ENCODE results near the gene NFE2L2.
"Not testable (repeated sequence)": the region's sequence is repeated elsewhere in the genome, so short reads cannot be mapped to it uniquely, and the experiment has no call there.

The NFE2L2 gene

DNA sequence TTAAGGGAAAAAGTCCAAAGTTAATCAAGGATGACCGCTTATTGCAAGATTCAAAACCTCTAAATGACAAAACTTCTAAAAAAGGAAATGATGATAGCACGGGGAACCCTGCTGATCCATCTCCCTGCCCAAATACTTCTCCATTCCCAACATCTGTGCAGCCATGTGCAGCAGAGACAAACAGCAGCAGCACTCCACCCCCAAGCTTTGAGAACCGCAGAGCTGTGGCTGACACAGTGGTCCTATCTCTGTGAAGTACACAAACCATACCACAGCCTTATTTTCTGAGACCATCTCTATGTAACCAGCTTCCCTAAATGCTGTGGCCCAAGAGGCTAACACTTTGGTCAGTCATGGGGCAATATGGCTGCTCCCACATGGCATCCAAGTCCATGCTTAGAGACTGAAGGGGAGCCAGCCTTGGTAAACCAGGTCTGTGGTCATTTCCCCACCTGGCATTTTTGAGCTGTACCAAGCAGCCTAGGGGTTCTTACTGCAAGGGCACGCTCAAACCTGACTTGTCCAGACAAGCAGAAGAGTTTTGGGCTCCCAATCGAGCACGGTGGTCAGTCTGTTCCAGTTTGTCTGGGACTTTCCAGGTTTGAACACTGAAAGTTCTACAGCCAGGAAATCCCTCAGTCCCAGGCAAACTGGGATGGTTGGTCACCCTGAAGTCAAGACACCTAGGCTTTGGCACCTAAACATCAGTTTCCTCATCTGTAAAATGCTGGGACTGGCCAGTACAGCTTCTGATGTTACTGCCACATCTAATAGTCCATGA is 17.1 kb upstream of the NFE2L2 start:
- no peak for DNase-seq (ENCODE audit: low read depth, low spot score)

DNA sequence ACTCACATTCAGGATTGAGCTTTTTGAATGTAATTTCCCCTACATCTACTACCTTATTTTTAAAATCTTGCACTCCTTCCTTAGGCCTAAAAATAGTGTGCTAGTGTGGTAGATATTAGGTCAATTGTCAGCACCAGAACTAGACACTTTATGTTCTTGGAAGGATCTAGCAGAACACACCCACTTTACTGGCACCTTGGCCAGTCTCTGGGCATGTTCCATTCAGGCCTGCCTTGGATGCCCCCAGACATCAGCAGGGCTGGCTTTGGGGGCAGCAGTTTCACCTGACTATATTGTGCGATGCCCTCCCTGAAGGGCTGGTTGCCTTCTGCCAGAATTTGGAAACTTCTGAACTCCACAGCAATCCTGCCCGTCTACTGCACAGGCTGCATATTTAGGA is 15.3 kb upstream of the NFE2L2 start:
- no peak for DNase-seq (ENCODE audit: low read depth, low spot score)

DNA sequence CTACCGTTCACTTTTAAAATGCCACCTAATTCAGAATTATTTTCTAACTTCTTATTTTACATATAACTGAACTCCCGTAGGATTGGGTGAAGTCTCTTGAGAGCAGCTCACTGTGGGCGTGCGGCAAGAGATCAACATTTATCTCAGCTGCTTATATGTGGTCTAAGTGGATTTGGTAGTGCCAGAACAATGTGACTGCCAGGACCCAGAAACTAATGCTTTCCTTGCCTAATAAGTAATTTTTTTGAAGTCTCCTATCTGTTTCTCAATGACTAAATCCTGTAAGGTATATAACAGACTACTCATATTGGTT is 11.2 kb upstream of the NFE2L2 start:
- DNase-seq (ENCODE audit: low read depth, low spot score), result no peak

DNA sequence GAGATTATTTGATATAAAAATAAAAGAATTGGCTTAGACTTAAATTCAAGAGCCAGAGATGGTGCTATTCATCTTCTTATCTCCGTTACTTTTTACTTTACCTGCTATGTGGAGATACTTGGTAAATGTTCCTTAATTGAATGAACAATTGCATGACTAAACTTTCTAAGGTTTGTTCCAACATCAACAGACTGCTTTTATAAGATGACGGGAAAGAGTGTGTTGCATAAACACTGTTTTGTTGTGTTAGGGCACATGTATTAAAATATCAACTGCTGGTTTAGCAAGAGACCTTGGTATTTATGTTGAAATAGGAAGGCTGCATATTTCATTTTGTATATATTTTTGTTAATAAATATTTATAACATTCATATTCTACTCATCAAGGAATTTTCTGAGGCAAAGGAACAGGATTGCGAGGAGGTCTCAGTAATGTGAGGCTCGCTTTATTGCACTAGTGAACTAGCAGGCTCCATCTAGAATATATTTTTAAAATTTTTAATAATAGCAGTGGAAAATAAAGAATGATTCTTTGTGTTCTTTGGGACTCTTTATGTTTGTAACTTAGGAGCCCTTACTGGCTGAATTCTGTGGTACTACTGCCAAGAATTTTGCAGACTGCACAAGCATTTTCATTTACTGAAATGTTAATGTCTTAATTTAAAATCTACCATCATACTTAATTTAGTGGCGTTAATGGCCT is 10.7 kb upstream of the NFE2L2 start:
- no peak for DNase-seq (ENCODE audit: low read depth, low spot score)

DNA sequence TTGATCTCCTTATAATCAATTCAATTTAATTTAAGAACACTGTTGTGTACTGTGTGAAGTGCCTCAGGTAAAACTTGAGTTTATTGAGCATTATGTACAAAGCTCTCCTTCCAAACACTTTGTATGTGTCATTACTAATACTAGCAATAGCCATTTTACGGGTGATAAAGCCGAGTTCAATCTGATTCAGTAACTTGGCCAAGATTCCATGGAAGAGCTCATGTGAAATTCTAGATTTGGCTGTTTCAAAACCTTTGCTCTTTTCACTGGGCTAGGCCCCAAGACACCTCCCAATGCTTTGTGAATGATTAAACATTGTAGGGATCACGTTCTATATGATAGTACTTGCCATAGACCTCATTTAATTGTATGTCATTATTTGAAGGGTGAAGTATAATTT is 8.9 kb upstream of the NFE2L2 start:
- no peak for DNase-seq (ENCODE audit: low read depth, low spot score)

DNA sequence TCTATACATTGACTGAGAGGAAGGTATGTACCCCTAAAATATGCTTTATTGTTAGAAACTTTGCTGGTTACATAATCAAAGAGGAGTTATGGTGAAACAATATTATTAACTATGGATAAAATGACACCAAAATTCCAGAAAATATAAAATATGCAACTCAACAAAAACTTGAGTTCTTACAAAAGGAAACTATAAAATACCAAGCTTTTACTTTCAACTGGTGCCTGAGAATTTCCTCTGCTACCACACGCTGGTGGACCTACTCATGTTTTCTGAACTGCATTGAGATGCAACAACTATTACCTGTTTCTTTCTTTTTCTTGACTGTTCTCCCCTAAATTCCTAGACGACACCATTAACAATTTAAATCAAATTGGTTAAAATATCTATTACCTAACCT is 8.2 kb upstream of the NFE2L2 start:
- DNase-seq (ENCODE audit: low read depth, low spot score), result no peak

DNA sequence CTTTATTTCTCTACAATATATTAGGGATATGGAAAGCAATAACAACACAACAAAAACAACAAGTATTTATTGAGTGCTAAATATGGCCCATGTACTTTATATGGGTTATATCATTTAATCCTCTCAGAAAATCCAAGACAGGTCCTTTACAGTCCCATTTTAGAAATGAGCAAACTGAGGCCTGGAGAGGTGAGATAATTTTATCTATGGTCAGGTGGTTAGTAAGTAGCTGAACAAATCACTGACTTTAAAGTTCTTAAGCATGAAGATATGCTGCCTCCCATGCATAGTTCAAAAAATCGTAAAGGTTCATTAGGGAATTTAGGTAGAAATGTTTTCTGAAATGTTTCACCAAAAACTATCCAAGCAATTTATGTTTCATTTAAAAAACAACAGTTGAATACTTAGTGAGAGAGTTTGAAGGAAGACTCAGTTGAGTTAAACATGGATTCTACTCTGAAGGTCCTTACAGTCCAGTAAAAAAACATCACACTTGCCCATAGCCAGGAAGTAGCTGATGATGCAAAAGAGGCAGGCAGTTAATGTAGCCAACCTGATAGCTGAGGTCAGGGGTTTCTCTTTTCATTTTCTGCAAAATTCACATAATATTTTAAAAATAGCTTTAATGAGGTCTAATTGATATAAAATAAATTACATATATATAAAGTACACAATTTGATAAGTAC is 7.6 kb upstream of the NFE2L2 start:
- no peak for DNase-seq (ENCODE audit: low read depth, low spot score)

DNA sequence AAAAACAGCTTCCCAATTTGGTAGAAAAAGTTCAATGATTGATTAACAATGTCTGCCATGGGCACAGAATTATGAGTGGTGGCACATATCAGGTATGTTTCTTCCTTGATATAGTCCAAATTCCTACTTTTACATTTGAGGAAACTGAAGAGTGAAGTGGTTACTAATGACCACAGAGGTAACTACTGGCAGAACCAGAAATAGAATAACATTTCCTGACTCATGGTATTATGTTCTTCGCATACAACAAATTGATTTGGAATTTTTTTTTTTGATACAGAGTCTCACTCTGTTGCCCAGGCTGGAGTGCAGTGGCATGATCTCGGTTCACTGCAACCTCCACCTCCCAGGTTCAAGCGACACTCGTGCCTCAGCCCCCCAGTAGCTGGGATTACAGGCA is 6.0 kb upstream of the NFE2L2 start:
- DNase-seq (ENCODE audit: low read depth, low spot score), result no peak

DNA sequence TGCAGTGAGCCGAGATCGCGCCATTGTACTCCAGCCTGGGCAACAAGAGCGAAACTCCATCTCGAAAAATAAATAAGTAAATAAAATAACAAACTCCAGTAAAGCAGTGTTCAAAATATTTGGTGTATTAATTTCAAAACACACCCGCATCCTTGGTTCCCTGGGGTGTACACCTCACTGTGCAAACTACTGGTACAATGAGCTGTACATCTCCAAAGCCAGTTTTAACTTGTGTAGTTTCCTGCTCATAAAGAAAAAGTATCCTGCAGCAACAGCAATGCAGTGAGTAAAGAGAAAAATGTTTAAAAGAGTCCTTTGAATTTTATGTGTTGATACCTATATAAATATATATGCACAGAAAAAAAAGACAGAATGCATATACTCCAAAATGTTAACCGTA is 4.4 kb upstream of the NFE2L2 start:
- DNase-seq (ENCODE audit: low read depth, low spot score), result no peak

DNA sequence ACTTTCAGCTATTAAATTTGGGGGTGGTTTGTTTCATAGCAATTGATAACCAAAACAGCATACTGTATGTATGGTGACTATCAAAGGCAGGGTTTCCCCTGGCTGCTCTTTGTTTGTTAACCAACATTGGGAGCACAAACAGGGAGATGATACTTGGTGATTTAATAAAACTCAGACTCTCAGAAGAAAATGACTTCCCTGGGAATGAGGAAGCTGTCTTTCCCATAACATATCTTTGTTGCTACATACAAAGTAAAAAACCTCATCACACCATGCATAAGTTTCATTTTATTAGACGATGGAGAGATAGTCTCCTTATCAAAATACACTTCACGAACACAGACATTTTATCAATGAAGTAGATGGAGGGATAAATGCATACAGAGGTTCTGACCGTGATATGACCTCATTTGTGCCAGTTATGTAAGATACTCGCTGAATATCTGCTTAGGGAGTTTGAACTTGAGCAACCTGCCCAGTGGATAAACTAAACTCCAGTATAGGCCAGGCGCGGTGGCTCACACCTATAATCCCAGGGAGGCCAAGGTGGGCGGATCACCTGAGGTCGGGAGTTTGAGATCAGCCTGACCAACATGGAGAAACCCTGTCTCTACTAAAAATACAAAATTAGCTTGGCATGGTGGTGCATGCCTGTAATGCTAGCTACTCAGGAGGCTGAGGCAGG is 3.8 kb upstream of the NFE2L2 start:
- no peak for DNase-seq (ENCODE audit: low read depth, low spot score)

DNA sequence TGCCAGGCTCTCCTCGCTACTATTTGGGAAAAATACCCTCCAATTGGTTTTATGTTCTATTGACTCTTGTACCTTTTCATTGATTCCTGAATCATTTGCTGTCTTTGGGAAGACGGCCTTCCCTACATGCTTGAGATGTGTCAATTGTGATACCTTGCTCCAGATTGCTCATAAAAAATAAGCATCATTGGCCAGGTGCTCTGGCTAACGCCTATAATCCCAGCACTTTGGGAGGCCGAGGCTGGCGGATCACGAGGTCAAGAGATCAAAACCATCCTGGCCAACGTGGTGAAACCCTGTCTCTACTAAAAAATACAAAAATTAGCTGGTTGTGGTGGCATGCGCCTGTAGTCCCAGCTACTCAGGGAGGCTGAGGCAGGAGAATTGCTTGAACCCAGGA is 2.4 kb upstream of the NFE2L2 start:
- not testable (repeated sequence) for DNase-seq (ENCODE audit: low read depth, low spot score)

DNA sequence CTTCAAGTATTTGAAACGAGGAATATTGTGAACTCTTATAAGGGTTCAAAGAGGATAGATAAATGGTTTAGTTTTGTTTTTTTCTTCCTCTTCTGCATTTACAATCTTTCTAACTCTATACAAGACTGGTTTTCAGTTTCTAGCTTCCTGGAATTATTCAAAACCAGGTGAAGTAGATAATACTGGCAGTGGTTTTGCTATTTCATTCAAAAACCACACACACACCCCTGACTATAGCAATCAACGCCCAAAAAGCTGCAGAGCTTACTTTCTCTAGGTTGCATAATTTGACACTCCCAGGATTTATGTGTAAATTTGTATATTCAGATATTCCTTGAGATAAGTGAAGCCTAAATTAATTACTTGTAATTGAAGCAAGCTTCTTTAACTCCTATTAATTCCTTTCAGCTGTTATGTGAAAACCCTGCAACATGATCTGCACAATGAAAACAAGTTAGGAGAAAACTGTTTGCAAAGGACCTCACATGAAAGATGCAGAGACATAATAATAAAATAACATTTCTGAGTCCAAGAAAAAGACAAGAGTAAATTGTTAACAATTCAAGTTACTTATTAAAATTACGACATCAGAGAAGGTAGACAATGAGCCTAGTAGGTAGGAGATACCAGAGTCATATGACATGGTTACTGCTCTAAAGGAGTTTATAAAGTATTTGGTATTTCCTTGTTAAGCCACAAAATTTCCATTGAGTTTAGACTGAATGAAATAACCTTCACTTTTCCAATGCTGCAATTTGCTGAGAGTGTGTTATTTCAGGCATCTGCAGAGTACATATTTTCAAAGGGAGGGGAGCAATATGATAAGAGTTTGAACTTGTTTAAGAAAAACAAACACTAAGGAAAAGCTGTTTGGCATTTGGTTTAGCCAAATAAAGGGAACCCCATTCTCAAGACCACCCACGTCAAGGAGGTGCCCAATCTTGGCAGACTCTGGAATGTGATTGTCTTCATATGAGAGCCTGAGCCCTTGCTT is 1.6 kb upstream of the NFE2L2 start:
- no peak for DNase-seq (ENCODE audit: low read depth, low spot score)

DNA sequence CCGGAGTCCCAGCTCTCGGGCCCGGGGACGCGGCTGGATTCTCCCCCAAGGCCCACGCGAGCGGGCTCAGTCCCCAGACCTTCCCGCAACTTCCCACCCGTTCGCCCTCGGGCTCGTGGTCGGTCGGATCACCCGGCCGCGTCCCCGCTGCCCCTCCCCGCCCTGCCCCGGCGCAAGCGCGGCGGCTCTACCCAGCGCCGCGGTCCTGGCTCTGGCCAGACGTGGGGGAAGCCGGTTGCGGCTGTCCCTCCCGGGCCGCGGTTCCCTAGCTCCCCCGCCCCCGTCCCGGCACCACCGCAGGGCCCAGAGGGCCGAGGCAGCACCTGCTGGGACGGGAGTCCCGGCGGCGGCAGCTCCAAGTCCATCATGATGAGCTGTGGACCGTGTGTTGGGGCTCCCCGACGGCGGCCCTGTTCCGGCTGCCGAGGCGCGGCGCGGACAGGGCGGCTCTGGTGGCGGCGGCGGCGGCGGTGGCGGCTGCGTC is 276 bp downstream of the NFE2L2 start:
- no peak for DNase-seq (ENCODE audit: low read depth, low spot score)

DNA sequence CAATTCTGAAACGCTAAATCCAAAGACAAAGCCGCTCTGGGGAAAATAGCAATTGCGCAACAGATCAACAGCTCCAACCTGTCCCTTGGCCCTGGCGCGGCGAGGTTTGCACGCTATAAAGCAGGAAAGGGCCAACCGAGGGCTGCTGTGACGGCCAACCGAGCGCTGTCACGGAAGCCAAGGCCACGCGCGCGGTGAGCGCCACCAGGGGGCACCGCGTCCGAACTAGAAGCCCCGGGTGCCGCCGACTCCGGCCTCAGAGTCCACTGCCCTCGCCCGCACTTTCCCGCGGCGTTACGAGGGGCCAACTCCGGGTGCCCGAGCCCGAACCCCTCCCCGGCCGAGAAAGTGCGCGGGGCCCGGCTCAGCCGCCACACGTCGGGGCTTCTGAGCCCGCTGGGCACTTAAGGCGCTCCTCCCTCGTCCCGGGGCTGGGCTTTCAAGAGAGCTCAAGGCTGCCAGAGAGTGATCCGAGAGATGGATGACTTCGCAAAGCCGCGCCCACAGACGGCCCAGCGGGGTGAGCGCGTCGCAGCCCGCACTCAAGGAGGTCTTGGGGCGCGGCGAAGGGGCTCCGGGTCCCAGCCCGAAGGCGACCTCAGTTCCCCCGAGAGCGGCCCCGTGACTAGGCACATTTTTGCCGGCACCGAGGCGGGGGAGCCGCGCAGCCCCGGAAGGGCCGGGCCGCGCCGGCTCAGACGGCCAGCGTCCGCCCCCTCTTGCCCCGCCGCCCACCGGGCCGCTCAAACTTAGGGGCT is 897 bp downstream of the NFE2L2 start:
- peak; percentile 96 for DNase-seq (ENCODE audit: low read depth, low spot score)

DNA sequence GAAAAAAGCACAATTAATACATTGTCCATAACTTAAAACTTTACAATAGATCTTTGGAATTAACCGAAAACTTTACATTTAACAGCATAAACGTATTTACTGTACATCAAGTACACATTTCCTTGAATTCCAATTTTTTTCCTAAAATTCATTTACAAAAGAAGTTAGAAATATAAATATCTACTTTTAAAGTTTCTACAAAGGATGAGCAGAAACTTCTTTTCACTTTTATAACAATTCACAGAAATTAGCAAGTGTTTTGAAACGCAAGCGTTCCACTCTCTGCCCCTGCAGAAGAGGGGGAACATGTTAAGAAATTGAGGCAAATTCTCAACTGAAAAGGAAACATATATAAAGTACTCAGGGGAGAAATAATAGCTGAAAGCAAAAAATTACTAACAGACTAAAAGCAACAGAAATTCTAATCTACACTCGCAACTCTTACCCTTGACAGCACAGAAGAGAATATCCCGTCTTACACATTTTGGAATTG is 1.5 kb downstream of the NFE2L2 start:
- no peak for DNase-seq (ENCODE audit: low read depth, low spot score)

DNA sequence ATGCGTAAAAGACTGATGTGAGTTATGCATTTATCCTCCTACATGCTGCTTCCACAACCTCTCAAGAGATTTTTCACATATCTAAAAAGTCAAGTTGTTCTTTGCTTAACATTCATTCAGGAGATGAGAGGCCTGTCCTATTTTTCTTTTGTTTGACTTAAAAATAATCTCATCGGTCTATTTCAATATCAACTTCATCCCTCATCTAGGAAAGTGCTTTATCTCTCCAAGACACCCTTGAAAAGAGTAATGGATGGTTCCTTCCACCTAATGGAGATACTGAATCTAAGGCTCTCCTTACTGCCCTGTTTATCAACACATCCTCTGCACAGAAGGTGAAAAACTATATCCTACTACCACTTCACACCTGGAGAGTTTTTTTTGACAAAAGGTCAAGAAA is 2.4 kb downstream of the NFE2L2 start:
- DNase-seq (ENCODE audit: low read depth, low spot score), result no peak

DNA sequence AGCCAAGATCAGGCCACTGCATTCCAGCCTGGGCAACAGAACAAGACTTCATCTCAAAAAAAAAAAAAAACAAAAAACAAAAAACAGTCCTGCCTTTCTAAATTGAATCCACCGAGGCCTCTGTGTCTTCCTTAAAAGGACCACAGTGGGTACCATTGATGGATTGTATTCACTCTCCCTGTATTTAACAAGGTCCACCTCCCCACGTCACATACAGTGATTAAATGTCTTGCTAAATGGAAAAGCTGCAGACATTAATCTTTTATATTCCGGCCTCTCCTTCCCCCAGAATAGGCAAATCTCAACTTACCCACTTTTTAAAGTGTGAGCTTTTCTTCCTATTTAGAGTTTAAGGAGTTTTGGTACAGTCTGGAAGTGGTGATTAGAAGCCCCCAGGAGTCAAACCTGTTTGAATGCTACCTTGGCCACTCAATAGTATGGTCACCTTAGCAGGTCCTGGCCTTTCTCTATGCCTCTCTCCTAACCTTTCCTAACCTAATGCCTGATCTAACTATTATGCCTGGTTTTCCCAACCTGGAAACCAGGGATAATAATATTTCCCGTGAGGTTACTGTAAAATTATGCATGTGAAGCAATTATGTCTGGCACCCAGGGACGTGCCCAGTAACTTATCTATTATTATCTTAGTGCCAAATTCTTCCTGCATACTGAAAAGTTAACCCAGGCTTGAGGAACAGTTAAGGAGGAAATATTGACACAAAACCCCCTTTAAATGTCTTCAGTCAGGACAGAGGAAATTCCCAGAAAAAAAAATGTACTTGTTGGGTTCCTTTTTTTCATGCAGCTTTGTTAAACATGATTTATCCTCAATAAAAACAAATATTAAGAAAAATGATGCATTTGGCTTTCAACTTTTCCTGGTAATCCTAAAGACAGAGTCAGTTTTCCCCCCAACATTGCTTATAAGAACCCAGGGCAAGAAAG is 3.1 kb downstream of the NFE2L2 start:
- DNase-seq (ENCODE audit: low read depth, low spot score), result no peak

DNA sequence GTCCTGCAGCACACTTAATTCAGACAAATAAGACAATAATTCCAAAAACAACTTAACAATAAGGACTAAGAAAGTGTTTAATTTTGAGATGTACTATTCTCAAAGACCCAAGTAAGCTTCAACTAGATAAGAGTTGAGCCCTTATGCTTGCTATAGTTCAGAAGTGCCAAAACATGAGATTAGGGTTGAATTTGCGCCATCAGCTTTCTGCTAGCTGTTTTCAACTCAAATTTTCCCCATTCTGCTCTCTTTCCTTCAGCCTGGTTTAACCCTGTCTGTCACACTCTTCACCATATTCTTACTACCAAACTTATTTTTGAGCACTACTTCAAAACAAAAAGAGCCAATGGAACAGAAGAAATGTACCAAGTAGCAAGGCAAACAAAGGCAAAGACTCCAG is 4.1 kb downstream of the NFE2L2 start:
- no peak for DNase-seq (ENCODE audit: low read depth, low spot score)

DNA sequence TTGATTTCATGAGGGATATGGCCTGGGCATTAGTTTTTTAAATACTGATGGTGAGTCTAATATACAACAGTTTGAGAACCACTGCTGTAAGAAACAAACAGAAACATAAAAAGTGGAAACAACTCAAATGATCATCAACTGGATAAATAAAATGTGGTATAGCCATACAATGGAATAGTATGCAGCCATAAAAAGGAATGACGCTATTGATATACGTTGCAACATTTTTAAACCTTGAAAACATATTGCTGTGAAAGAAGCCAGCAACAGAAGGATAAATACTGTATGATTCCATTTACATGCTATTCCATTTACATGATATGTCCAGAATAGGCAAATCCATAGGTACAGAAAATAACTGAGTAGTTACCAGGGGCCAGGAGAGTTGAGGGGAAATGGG is 6.5 kb downstream of the NFE2L2 start:
- DNase-seq (ENCODE audit: low read depth, low spot score), result no peak

Data from smooth muscle cell of the brain vasculature (primary cell).